DMS 273 (cell line): ENCODE results near the gene XRCC2.
"Not testable (repeated sequence)": the region's sequence is repeated elsewhere in the genome, so short reads cannot be mapped to it uniquely, and the experiment has no call there.

Source experiments
- DNase-seq: peaks from one replicate; lab custom pipeline; 2025; ENCODE audit not compliant: unreplicated experiment; lab: John Stamatoyannopoulos, UW

The XRCC2 gene

GRCh38 chr7:152666078-152666477, 9.9 kb downstream of the XRCC2 start:
- no peak for DNase-seq

GRCh38 chr7:152664636-152665035, 11.3 kb downstream of the XRCC2 start:
- no peak for DNase-seq

- DNase-seq: no peak
These were observed 12.0 kb downstream of the XRCC2 start for GRCh38 chr7:152663931-152664330.

- DNase-seq: no peak
These were observed 12.7 kb downstream of the XRCC2 start for GRCh38 chr7:152663148-152663740.

- no peak for DNase-seq
These were observed 14.5 kb downstream of the XRCC2 start for GRCh38 chr7:152661479-152661878.

- no peak for DNase-seq
These were observed 15.9 kb downstream of the XRCC2 start for GRCh38 chr7:152660021-152660420.

GRCh38 chr7:152654971-152655370, 21.0 kb downstream of the XRCC2 start:
- no peak for DNase-seq

GRCh38 chr7:152649220-152649619, 26.7 kb downstream of the XRCC2 start:
- DNase-seq: no peak

- no peak for DNase-seq
These were observed 28.9 kb downstream of the XRCC2 start for GRCh38 chr7:152647009-152647408.

GRCh38 chr7:152646579-152646978, 29.4 kb downstream of the XRCC2 start:
- DNase-seq: not testable (repeated sequence)

- DNase-seq: no peak
These were observed 31.9 kb downstream of the XRCC2 start for GRCh38 chr7:152643979-152644559.

- DNase-seq: no peak
These were observed 34.6 kb downstream of the XRCC2 start for GRCh38 chr7:152641384-152641783.

GRCh38 chr7:152640829-152641228, 35.1 kb downstream of the XRCC2 start:
- no peak for DNase-seq

- no peak for DNase-seq
These were observed 37.9 kb downstream of the XRCC2 start for GRCh38 chr7:152637920-152638580.

GRCh38 chr7:152637161-152637560, 38.8 kb downstream of the XRCC2 start:
- DNase-seq: no peak

- DNase-seq: no peak
These were observed 39.5 kb downstream of the XRCC2 start for GRCh38 chr7:152636441-152636840.

- DNase-seq: no peak
These were observed 42.4 kb downstream of the XRCC2 start for GRCh38 chr7:152633504-152633903.

- DNase-seq: no peak
These were observed 42.9 kb downstream of the XRCC2 start for GRCh38 chr7:152633072-152633471.

GRCh38 chr7:152628772-152629171, 47.2 kb downstream of the XRCC2 start:
- DNase-seq: not testable (repeated sequence)

- no peak for DNase-seq
These were observed 51.7 kb downstream of the XRCC2 start for GRCh38 chr7:152624228-152624627.

GRCh38 chr7:152621426-152621825, 54.5 kb downstream of the XRCC2 start:
- DNase-seq: no peak

GRCh38 chr7:152619027-152619739, 56.8 kb downstream of the XRCC2 start:
- DNase-seq: no peak
